ENCODE measurements around the gene S100A2.

DNA sequence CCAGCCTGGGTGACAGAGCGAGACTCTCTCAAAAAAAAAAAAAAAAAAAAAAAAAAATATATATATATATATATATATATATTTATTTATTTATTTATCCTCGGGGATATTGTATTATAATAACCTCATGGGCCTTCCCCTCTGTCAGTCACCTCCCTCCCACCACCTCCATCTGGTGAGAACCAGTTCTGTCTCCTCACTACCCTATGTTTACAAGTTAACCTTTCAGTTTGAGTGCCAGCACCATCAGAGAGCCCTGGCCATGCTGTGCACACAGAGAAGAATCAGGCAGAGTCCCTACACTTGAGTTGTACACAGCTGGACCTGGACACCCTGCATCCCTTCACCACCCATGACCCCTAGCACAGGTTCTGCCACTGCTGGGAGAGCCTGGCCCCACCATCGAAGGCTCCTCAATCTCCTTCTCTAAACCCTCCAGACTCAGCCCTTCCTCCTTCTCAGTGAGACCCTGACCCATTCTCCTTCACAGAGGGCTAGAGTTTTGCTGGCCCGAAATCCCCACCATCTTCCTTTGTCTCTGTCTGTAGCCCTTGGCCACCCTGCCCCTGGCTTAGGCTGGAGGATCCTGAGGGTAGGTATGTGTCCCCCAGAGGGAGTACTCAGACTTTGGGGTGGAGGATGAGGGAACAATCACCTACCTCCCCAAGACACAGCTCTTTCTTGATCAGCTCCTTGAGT lies 26.1 kb downstream of the S100A2 start:
- TF ChIP-seq CTCF (conservative IDR thresholded peaks at IDR 0.05; ENCODE audit: low read length) (no peak), EZH2phosphoT487 (IDR thresholded peaks at IDR 0.05; ENCODE audit: borderline replicate concordance) (no peak)
